ENCODE data around the gene ARID1B.
"Not testable (repeated sequence)": the region's sequence is repeated elsewhere in the genome, so short reads cannot be mapped to it uniquely, and the experiment has no call there.

ARID1B gene

DNA sequence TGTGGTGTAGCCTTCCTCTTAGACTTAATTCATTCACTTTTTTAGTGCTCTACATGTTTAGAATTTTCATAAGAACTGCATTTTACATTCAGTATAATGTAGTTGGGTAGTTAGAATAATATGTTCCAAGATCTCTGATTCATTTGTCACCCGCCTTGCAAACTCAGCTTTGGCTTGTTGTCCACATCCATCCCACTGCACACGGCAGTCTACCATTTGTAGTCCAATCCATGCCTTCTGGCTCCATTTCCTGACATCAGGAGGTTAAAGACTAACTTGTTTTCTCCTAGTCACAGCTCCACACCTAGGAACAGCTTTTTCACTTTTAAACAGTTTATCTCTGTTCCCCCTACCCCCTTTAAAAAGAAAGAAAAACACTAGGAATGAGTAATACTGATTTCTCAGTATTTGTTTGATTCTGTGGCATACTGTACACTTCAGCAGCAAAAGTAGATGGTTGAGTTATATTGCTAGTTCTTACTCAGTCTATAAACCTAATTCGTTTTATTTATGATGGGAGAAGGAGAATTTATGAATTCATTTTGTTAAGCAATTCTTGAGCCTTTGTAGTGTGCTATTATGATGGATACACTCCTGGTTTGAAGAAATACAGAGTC is 180.9 kb downstream of the ARID1B start:
- DNase-seq (ENCODE audit: low read depth in 2 of 2) = no peak

DNA sequence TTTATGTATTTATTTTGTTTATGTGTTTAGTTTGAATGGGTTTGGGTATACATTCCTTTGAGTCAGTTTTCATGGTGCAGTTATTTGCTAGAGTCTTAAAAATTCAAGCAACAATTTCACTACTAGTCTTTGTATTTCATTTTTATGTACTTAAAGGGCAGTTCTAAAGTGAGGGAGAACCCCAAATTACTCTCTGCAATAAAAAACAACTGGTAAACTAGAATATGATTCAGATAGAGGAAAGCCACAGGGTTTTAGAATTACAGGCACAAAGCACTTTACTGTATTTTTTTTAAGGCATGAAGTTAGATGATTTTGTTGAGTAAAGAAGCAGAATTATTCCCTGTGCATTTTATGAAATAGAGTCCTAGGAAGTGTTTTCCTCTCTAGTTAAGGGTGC is 183.3 kb downstream of the ARID1B start:
- no peak for DNase-seq (ENCODE audit: low read depth in 2 of 2)

DNA sequence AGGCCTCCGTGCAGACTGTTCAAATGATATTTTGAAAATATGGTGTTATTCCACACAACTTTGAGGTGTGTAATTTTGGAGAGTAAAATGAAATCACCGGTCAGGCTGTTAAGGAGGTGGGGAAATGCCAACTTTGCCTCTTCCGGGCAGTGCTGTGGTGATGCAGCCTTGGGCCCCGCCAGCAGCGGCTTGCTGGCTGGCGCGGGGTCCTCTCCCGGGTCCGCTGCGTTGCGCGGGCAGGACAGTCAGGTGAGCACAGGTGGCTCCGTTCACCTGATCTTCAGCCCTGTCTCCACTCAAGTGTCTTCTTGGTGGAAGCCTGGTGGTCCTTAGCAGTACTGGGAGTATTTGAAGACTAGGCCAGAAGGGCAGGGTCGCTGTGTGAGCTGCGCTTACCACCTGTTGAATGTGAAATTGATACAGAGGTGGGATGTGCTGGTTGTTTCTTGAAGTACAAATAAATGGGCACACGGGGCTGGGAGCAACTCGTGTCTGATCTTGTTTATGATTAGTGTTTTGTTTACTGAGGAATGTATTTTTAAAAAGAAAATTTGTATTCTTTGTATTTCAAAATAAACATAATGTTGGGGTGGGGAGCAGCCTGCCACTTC is 184.2 kb downstream of the ARID1B start:
- no peak for DNase-seq (ENCODE audit: low read depth in 2 of 2)

GRCh38 chr6:156963712-156964700 is 186.8 kb downstream of the ARID1B start:
- DNase-seq (ENCODE audit: low read depth in 2 of 2) = peak in 1 of 2 donors; percentile 41

GRCh38 chr6:156967852-156968251 is 190.7 kb downstream of the ARID1B start:
- DNase-seq (ENCODE audit: low read depth in 2 of 2) = no peak

- DNase-seq (ENCODE audit: low read depth in 2 of 2) = no peak
These were observed 192.1 kb downstream of the ARID1B start for GRCh38 chr6:156969233-156969632.

DNA sequence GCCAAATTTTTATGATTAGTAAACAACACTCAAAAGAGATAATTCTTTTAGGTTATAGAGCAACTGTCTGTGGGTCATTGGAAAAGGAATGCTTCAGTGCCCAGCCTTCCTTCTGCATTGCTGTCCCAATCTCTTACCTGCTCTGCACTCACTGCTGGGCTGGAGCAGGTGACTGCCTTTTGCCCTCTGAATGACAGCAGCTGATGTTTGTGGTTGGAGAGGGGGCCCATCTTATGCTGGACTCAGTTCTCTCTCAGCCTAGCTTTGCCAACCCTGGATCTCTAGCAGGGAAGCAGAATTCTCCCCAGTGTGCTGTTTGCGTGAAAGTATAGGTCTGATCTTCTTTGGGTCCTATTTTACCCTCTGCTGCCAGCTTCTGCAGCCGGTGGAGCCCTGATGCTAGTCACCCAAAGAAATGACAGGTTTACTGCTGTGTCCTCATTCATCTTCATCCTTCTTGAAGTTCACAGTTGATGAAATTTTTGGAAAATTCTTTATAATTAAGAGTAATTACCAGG is 193.5 kb downstream of the ARID1B start:
- DNase-seq (ENCODE audit: low read depth in 2 of 2) = no peak

- no peak for DNase-seq (ENCODE audit: low read depth in 2 of 2)
These were observed 194.1 kb downstream of the ARID1B start for GRCh38 chr6:156971153-156971885.

DNA sequence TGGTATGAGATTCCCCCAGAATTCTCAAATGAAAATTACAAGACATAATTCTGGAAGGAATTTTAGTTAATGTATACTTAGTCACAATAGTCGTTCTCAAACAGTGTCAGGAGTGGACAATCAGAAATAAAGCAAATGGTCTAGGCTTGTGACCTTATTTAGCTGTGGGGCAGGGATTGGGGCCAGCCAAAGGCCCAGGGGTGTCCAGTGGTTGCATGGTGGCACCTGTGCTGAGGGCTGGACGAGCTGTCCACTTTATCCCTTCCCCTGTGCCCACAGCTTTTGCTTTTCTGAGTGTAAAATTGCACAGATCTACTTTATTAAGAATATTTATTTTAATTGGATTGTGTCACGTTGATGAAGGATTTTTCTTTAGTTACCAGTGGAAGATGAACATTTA is 195.0 kb downstream of the ARID1B start:
- DNase-seq (ENCODE audit: low read depth in 2 of 2) = no peak

DNA sequence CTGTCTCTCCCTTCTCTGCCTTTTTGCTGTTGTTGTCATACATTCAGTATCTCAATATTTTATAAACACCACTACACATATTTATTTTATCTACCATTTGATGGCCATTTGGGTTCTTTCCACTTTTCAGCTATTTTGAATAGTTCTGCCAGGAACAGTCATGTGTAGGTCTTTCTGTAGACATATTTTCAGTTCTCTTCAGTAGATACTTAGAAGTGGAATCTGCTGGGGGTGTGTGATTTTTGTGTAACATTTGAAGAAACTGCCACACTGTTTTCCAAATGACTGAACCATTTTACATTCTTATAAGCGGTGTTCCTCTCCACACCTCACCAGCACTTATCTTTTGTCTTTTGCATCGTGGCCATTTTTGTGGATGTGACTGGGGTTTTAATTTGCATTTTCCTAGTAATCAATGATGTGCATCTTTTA is 197.7 kb downstream of the ARID1B start:
- DNase-seq (ENCODE audit: low read depth in 2 of 2) = no peak

DNA sequence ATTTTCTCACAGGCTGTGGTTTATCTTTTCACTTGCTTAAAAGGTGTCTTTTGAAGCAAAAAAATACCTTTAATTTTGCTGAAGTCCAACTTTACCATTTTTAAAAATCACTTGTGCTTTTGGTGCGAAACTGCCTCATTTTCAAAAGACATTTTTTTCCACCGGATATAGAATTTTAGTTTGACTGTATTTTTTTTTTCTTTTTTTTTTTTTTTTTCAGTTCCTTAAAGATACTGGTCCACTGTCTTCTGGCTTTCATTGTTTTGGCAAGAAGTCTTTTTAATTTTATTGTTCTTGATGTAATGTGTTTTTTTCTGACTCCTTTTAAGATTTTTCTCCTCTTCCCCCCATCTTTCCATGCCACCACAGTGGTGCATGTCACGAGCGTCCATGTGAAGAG is 198.2 kb downstream of the ARID1B start:
- no peak for DNase-seq (ENCODE audit: low read depth in 2 of 2)

GRCh38 chr6:156976216-156977127 is 199.3 kb downstream of the ARID1B start:
- no peak for DNase-seq (ENCODE audit: low read depth in 2 of 2)

DNA sequence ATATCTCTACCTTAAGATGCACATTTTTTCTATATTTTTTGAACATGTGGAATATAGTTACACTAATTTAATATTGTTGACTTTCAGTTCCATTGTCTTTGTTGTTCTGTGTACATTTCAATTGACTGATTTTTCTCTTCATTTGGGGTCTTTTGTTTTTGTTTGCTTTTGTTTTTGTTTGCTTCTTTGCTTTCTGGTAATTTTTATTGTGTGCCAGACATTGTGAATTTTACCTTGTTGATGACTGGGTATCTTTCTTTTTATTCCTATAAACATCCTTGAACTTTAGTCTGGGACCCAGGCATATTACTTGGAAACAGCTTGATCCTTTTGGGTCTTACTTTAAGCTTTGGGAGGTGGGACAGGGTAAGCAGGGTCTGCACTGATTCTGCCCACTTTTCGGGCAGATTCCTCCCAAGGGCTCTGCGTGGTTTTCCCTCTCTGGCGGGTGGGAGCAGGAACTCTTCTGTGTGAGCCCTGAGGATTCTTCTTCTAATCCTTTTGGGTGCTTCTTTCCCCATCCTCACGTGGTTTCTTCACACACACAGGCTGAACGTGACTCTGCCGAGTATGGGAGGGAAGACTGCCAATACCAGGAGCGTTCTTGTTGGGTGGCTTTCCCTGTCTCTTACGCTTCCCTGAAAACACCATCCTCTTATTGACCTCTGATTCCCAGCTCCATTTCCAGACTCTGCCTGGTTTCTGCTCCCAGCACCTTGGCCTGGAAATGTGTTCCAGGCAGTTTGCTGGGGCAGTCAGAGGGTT is 200.5 kb downstream of the ARID1B start:
- no peak for DNase-seq (ENCODE audit: low read depth in 2 of 2)

- no peak for DNase-seq (ENCODE audit: low read depth in 2 of 2)
These were observed 201.8 kb downstream of the ARID1B start for GRCh38 chr6:156978948-156979347.

DNA sequence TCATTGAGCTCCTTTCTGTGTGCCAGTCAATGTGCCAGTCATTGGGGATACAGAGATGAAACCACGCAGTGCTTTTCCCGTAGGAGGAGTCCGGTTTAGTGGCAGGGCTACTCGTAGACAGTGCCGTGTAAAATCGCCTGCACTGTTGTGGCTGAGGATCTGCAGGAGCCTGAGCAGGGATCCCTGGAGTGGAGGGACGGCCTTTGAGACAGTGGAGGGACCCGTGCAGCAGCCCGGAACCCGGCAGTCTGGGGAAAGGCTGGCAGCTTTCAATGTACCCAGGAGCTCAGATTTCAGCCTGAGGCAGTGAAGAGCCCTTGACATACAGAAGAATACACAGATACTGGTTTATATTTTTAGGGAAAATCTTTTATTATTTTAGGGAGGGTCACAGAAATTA is 203.3 kb downstream of the ARID1B start:
- no peak for DNase-seq (ENCODE audit: low read depth in 2 of 2)

GRCh38 chr6:156980948-156981347 is 203.8 kb downstream of the ARID1B start:
- no peak for DNase-seq (ENCODE audit: low read depth in 2 of 2)

DNA sequence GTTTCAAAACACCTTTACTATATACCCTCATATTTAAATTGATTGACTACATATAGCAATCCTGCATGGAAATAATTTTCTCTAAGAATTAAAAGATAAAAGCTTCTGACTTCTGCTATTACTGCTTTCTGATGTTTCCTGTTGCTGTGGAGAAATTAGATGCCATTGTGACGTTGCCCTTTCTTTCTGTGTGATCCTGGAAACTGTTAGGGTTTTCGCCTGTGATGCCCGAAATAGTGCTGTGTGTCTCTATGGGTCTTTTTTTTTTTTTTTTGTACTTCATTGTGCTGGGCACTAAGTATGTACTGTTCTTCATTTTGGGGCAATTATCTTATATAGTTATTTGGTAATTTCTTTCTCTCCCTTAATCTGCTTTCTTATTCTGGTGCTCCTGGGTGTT is 205.0 kb downstream of the ARID1B start:
- DNase-seq (ENCODE audit: low read depth in 2 of 2) = no peak

DNA sequence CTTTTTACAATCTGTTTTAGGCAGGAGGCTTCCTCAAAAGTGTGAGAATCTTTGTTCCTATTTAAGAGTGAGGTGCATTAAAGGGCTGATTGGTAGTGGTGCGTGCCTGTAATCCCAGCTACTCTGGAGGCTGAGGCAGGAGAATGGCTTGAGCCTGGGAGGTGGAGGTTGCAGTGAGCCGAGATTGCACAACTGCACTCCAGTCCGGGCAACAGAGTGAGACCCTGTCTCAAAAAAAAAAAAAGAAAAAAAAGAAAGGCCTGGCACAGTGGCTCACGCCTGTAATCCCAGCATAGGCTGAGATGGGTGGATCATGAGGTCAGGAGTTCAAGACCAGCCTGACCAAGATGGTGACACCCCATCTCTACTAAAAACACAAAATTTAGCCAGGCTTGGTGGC is 205.7 kb downstream of the ARID1B start:
- DNase-seq (ENCODE audit: low read depth in 2 of 2) = not testable (repeated sequence)

DNA sequence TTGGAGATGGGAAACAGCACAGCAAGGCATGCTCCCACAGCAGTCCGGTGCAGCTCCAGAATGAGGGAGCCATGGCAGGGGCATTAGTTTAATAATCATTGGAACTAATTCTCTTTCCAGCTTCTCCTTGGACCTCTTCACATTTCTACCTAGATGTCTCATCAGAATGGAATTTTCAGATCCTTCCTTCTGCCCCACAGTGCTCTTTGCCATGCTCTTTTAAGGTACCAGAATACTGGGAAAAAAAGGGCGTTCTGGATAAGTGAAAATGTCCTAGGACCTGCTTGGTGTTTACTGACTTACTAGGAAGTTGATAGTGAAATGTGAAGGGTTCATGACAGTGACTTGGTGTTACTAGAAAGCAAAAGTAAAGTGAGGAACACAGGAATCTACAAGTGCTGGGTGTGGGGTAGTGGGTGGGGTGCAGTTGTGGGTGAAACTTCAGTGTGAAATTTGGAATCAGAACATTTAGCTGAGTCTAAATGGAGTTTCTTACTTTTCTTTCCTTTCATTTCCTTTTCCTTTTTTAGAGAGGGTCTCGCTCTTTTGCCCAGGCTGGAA is 207.1 kb downstream of the ARID1B start:
- DNase-seq (ENCODE audit: low read depth in 2 of 2) = no peak

DNA sequence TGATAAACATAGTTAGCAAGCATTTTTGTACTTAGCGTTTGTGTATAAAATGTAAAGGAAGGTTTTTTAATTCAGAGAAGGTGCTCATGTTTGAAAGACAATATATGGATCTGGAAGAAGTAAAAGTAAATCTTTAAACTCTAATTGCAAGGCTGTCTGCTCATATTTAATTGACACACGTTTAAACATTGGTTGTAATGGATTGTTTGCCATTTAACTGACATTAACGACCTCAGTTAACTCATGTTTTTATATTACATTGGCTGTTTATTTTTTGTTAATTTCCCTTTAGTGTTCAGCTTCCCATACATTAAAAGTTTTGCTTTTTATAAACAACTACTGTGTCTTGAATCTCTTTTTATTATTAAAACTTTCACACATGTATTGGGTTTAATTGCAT is 208.1 kb downstream of the ARID1B start:
- DNase-seq (ENCODE audit: low read depth in 2 of 2) = no peak

Measured in stimulated activated CD8-positive, alpha-beta memory T cell treated with anti-CD3 and anti-CD28 coated beads, Interleukin-15, amount 100 ng/mL, for 48 hours (primary cell).